IPS DF 4.7 (cell line): ENCODE data around the gene CD248.
A peak's percentile ranks its signal among the peaks of the same experiment; 100 is the strongest.
"Not testable (repeated sequence)": the region's sequence is repeated elsewhere in the genome, so short reads cannot be mapped to it uniquely, and the experiment has no call there.

Experiments
- DNase-seq: peaks from one replicate; pipeline ENCODE4 v3.0.0-alpha.2; 2013; ENCODE audit warnings: low spot score; ENCODE audit errors: extremely low read depth

Gene CD248

DNA sequence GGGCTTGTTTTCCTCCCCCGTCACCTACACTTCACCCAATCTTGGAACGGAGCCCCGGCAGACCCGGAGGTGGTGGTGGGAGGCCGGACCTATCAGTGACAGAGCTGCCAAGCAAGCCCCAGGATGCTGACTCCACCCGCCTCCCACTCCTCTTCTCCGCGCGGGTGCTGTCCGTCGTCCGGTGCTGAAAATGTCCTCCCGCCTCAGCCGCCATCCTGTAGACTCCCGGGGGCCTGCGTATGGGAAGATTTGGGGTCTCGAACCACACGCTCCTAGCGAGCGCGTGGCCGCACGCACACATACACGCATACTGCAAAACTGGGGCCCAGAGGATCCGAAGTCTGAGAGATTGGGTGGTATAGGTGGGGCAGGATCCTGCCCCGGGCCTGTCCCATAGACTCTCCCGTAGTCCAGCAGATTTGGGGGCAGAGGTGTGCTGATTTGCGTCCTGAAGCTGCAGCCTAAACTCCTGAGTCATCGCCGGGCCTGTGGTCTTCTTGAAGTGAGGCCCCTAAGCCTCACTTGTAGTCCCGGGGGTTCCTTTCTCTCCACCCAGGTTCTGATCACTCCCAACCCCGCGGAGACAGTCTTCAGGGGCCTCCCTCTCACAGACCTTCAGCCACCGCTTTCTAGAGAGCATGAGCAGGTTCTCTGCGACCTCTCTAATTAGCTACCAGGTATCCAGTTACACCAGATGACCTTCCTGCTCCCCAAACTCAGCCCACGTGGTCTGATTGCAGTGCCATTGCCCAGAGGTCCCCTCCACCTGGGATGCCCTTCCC is 27.1 kb downstream of the CD248 start:
- DNase-seq, result no peak

DNA sequence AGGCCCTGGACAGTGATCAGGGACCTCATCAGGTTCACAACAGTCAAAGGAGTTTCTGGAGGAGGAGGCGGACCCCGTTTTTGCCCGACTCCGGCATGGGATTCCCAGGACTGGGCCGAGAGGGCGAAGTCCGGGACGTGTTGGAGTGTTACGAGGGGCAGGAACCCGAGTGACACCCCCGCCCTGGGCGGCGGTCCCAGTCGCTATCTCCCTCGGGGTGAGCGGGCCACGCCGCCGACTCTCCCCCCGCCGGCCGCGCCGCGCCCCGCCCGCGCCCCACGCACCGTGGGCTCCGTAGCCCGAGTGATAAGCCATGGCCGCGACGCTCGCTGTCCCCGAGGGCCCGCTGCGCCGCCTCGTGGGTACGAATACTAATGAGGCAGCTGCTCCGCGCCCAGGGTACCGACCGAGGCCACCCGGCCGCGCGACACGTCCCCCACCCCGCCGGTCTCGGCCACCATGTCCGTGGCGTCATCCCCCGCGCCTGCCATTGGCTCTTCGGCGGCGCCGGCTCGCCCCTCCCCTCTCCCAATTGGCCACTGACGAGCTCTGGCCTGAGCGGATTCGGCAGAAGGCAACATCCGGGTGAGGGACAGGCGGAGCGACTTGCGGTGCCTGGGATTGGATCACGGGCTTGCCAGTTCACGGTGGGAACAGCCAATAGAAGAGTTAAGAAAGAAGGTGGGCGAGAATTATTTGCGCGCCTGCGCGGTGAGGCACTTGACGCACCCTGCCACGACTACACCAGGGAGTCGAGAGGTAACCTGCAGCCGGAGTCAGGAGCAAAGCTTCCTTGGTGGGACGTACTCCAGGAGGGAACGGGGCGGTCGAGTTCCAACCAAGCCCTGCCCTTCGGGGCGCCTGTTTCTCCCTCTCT is 27.9 kb downstream of the CD248 start, which contains the start of gene YIF1A:
YIF1A (minus strand) TSS at position 473 of the 877 bp plus-strand sequence; CDS start at position 315, 158 bp downstream.
- peak; percentile 96 for DNase-seq

DNA sequence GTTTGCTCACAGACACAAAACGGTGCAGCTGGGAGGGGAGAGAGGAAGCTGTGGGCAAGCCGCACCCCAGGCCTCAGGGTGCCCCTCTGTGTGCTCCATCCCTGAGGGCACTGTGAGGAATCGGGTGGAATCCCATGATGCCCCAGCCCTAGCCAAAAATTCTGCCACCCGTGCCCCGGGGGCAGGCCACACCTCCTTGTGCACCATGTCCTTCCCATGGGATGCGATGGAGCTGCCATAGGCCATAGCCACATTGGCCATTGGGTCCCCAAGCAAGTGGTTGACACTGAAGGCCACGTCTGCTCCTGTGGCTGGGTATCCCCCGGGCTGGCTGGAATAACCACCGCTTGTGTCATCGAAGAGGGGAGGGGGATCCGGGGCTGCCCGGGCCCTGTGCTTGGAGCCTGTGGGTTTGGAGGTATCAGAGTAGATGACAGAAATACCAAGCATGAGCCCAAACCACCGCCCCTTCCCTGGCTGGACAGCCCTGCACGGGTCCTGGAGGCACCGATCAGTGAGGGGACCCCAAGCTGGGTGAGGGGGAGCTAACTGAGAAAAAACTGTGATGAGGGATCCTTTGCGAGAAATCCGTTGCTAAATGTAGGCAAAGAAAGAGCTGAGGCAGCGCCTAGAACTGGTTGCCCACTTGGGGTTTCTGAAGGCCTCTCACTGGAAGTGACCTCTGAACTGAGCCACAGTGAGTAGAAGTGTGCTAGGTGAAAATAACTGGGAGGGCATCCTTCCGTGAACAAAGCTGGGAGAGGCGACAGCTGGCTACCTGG is 28.8 kb downstream of the CD248 start:
- DNase-seq, result no peak

DNA sequence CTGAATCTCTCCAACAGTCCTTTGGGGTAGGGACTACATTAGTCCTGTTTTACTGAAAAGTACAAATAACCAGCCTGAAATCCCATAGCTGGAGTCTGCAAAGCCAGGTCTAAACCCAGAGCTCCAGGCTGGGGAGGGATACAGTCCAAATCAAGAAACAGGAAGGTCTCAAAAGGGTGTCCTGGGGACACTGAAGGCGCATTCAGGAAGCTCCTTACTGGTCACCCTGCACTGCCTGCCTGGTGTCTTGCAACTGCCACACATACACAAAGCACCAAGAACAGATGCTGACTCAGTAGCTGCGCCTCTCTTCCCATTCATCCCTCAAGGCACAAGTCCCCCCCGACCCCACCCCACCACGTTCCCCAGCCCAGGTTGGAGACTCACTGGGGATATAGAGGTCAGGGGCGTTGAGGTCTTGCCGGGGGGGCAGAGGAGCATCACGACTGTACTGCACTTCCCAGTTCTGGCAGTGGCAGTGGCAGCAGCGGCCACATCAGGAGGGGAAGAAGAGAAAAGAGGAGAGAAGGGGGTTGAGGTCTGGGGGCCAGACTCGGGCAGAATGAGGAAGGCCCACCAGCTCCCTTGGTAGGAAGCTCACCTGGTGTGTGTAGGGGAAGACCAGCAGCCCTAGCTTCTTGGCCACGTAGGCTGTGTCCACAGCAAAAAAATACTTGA is 29.5 kb downstream of the CD248 start:
- no peak for DNase-seq

DNA sequence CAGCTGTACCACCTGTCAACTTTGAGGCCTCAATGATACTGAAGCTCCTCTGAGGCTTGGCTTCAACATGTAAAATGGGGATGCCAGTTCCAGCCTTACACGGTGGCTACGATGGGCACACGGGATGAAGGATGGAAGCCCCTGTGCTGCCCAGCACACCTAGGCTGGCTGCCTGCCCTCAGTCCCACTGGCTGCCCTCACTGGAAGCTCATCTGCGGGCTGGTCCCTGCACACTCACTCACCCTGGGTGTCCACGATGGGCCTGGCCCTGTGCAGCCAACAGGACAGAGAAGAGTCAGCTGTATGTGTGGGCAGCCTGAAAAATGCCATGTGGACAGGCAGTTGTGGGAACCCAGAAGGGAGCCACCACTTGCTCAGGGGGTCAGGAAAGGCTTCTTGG is 30.1 kb downstream of the CD248 start:
- no peak for DNase-seq

DNA sequence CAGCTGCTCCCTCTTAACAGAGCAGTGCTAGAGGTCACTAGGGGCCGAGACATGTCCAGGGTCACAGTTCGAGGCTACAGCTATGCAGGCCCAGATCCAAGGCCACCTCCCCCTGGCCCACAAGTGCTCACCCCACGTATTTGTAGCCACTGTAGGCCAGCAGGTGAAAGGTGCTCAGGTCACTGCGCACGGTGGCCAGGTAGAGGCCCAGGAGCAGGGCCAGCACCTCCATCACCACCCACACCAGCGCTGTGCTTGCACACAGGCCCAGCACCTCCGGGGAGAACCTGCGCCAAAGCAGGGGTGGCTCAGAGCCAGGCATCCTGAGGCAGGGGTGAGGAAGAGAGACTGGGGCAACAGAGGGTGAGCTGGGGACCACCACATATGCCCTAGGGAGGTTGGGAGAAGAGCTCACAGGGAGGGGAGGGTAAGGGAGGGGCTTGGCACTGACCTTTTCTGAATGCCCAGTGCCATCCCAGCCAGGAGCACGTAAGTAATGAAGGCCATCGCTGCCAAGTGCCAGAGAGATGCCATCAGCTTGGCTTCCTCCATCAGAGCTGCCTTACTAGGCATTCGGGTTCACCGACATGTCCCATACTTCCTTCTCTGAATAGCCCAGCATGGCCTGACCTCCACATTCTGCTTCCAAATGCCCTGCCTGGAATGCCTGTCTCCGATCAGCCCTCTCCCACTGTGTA is 31.4 kb downstream of the CD248 start:
- DNase-seq, result no peak

DNA sequence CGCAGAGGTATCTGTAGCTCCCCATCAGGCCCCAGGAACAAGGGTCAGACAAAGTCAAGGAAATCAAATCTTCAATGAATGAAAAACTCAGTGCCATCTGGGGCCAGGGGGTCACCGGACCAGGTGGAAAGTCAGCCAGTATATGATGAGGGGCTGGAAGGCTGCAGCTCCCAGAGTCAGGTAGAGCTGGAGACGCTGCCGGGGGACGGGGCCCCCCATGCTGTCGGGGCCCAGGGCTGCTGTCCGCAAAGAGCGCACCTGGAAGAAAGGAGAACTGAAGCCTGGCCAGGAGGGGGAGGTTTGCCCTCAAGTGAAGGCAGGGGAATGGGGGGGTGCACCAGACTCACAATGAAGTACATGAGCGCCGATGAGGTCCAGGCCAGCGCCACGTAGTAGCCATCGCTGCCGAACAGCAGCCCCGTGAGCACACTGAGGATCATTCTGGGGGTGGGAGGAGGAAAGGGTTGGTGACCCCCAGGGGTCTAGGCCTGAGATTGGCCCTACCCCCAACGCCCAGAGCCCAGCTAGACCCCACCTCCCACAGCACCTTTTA is 32.2 kb downstream of the CD248 start:
- DNase-seq, result no peak

DNA sequence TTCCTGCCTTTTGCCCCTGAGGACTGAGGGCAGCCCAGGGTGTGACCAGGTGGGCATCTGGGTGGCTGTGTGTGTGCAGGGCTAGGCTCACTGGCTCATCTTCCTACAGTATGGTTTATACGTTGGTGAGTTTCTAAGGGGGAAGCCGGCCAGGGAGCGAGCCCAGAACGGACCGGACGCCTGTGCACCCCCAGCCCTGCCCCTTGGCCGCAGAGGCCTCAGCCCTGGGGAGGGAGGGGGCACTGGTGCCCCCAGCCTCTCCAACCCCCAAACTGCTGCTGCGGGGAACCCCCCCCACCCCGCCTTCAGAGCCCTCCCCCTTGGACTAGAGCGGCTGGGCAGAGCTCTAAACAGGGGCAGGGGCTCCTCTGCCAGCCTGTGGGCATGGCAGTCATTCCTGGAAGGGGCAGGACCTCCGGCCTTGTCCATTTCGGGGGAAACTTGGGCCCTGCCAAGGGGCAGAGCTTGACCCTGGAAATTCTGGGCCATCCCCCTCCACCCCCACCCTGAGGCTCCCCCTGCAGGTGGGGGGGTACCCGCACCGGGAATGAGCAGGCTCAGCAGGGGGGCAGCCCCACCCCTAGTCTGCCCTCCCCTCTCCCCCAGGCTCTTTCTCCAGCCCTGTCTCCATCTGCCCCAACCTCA is 33.3 kb downstream of the CD248 start:
- DNase-seq, result no peak

DNA sequence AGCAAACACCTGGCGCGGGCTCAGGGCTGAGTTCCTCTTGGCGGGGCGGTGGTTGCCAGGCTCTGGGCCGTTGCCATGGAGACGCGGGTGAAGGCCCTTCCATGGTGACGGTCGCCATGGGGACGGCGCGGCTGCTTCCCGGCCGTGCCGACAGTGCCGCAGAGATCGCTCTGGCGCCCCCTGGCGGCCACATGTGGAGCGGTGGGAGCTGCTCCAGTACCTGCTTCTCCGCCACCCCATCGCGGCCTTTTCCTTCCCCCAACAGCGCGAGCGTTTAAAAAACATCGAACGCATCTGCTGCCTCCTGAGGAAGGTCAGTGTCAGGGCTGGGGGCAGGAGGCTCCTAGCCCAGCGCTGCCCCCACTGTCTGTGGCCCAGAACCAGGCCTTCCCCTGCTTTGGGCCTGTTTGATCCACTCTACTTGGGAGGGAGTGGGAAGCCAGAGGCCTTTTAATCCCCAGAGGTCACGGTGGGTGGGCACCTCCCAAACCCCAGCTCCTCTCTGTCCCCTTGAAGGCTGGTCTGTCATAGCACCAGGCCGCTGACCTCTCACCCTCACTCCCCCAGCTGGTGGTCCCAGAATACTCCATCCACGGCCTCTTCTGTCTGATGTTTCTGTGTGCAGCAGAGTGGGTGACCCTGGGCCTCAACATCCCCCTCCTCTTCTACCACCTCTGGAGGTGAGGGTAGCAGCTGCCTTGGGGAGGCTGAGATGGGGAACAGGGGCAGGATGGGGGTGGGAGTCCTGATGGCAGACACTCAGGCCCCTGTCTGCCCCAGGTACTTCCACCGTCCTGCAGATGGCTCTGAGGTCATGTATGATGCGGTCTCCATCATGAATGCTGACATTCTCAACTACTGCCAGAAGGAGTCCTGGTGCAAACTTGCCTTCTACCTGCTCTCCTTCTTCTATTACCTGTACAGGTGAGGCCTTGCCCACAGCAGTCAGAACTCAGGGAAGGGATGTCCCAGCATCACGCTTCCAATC is 34.1 kb downstream of the CD248 start:
- DNase-seq, result no peak

DNA sequence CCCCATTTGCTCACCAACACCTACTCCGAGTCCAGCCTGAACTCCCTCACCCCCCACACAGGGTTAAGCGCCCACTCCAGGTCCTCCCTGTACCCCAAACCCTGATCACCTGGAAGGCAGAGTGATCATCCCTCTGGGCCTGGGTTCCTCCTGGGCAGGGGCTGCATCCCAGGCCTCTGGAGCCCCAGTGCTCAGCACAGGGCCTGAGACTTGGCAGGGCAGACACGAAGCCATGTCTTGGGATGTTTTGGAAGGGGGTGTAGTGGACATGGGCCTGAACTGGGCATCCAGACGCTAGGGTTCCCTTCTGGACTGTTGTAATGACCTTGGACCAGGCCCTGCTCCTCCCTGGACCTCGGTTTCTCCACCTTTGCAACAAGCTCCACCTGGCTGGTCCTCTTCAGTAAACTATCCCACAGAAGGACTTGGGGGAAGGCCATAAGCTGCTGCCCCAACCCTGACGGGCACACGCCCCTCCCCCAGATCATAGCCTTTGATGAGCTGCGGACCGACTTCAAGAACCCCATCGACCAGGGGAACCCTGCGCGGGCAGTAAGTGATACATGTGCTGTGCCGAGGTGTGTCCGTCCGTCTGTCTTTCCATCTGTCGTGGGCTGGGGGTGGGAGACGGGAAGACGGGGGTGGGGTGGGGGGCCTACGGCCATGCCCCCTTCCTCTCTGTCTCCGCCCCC is 34.9 kb downstream of the CD248 start:
- DNase-seq, result no peak

DNA sequence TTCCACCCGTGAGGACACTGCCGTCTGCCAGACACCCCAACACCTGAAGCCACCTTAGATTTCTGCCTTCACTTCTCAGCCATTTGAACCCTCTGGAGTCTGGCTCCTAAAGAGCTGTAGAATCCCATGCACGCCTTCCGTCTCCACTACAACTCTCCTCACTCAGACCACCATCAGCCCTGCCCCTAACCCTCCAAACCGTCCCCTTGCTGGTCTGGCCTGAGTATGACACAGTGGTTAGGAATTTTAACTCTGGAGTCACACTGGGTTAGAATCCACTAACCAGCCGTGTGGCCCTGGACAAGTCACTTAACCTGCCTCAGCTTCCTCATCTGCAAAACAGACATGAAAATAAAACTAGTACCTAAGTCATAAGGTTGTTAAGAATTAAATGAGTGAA is 35.8 kb downstream of the CD248 start:
- no peak for DNase-seq

DNA sequence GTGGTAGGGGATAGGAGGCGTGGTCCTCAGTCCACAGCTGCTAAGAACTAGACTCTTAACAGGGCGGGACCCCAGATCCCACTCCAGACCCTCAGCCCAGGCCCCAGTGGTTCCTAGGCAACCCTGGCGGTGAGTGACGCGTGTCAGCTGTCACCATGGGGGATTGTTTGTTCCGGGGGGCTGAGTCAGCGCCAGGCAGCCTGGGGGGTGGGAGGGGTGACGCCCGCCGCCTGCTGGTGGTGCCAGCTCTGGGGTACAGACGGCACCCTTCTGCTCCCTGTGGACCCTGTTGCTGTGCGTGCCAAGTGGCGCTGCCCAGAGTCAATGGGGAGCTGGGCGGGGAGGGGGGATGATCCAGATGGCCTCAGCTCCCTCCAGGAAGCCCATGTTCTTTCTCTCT is 36.4 kb downstream of the CD248 start:
- no peak for DNase-seq

DNA sequence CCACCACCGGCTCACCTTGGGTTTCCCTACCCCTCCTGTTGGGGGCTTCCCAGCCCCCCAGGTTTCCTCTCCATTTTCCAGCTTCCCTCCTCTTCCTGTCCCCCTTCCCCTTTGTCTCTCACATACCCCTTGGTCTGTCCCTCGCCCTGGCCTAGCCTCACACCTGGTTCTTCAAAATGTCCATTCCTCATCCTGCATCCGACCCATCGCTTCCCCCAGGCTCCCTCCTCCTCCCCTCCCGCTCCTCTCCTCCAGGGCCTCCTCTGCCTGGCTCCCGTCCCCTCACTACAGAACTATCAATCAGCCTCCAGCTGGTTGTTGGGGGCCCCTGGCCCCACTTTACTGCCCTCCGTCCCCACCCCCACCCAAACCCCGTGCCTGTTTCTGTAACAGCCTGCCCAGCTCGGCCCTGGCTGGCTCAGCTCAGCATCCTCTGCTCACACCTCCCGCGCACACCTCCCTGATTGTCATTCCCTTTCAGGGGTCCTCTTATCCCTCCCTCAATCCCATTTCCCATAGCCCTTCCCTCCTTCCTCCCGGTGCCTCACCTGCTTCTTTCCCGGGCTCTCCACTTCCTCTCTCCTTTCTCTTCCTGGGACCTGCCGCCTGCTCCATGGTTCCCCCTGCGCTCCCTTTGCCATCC is 37.6 kb downstream of the CD248 start:
- no peak for DNase-seq

DNA sequence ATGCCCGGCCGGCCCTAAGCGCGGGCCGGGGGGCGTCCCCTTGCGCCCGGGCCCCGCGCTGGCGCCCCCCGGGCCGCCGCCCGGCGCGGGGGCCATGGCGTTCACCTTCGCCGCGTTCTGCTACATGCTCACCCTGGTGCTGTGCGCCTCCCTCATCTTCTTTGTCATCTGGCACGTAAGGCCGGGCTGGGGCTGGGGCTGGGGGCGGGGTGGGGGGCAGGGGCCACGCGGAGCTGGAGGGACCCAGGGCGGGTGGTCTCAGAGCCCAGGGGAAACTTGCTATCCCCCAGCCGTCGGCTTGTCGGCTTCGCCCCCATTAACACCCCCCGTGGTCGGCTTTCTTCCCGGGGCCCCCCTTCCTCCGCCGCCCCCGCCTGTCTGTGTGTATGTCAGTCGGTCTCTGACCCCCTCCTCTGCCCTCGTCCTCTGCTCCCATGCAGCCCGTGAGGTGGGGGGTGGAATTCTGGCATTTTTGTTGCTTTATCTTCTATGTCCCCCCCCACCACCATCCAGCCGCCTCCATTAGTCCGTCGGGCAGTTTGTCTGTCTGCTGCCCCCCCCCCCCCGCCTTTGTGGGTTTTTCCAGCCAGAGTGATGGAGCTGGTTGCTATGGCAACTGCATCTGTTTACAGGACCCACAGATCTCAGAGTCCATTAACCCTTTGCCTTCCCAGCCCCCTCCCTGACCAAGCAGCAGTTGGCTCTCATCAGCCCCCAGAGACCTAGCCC is 38.3 kb downstream of the CD248 start:
- DNase-seq, result no peak

DNA sequence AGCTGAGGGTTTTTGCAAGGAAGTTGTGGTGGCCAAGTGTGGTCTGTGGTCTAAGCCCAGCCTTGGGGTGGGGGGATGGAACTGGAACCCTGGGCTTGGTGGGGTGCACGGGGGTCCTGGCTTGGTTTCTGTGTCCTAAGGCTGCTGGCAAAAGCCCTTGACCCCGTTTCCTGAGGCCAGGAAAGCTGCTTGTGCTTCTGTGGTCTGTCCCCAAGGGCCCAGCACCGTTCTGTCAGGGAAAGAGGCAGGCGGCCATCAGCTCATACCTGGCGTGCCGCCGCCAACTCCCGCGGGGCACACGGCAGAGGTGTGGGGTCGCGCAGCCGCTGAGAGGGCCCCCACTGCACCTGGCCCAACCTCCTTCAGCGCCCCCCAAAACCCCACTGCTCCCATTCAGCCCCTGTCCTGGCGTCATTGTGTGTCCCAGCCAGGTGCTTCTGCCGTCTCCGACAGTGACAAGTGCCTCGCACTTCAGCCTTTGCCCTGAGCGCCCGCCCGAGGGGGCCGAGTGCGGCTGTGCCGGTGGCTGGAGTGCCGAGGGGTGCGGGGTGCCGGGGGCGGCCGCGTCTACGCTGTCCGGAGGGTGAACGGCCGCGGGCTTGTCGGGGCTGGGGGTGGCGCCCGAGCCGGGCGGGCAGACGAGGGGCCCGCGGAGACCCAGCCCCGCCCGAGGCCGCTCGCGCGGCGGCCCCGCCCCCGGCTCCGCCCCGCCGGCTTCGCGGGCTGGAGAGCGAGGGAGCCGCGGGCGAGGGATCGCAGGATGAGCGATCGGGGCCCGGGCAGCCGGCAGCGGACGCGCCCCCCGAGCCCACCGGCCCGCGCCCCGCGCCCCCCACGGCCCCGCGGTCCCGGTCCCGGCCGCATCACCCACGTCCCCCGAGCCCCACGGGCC is 39.1 kb downstream of the CD248 start, which contains the start of gene CNIH2:
CNIH2 (plus strand) TSS at position 705 of the 892 bp plus-strand sequence. CDS start 282 bp downstream, outside the sequence.
- DNase-seq, result no peak

DNA sequence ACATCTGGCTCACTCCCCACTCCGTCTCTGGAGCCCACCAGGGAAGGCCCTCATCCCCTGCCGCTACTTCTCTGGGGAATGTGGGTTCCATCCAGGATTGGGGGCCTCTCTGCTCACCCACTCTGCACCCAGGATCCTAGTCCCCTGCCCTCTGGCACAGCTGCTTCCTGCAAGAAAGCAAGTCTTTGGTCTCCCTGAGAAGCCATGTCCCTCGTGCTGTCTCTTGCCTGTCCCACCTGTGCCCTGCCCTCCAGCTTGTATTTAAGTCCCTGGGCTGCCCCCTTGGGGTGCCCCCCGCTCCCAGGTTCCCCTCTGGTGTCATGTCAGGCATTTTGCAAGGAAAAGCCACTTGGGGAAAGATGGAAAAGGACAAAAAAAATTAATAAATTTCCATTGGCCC is 39.8 kb downstream of the CD248 start:
- not testable (repeated sequence) for DNase-seq
